Stimulated activated naive CD4-positive, alpha-beta T cell treated with Interleukin-2 at 50 U/mL for 16 hours (primary cell): ENCODE measurements around the gene SMARCD3.

Experiments used
- DNase-seq: peaks from one replicate; lab custom pipeline; 2025; lab: John Stamatoyannopoulos, UW

Gene SMARCD3

GRCh38 chr7:151272405-151272804, 23.9 kb upstream of the SMARCD3 start:
- DNase-seq, result no peak

- DNase-seq, result no peak
Observed at GRCh38 chr7:151271699-151272355, 23.3 kb upstream of the SMARCD3 start.

GRCh38 chr7:151269511-151269910, 21.0 kb upstream of the SMARCD3 start:
- DNase-seq, result no peak

- DNase-seq, result no peak
Observed at GRCh38 chr7:151265351-151265931, 16.9 kb upstream of the SMARCD3 start.

GRCh38 chr7:151264615-151265014, 16.1 kb upstream of the SMARCD3 start:
- DNase-seq, result no peak

GRCh38 chr7:151261529-151261928, 13.0 kb upstream of the SMARCD3 start:
- no peak for DNase-seq

GRCh38 chr7:151260883-151261282, 12.4 kb upstream of the SMARCD3 start:
- no peak for DNase-seq

GRCh38 chr7:151260471-151260870, 12.0 kb upstream of the SMARCD3 start:
- no peak for DNase-seq

GRCh38 chr7:151257990-151258389, 9.5 kb upstream of the SMARCD3 start:
- DNase-seq, result no peak

- no peak for DNase-seq
Observed at GRCh38 chr7:151256410-151257045, 8.0 kb upstream of the SMARCD3 start.

GRCh38 chr7:151255390-151255789, 6.9 kb upstream of the SMARCD3 start:
- DNase-seq, result no peak

GRCh38 chr7:151254851-151255250, 6.4 kb upstream of the SMARCD3 start:
- DNase-seq, result no peak

GRCh38 chr7:151254316-151254715, 5.8 kb upstream of the SMARCD3 start:
- no peak for DNase-seq

GRCh38 chr7:151252961-151253711, 4.6 kb upstream of the SMARCD3 start:
- DNase-seq, result no peak

GRCh38 chr7:151252561-151252835, 4.0 kb upstream of the SMARCD3 start:
- DNase-seq, result no peak

- peak; percentile 7 for DNase-seq
Observed at GRCh38 chr7:151251689-151252560, 3.4 kb upstream of the SMARCD3 start.

GRCh38 chr7:151251328-151251688, 2.8 kb upstream of the SMARCD3 start:
- DNase-seq, result no peak

- no peak for DNase-seq
Observed at GRCh38 chr7:151250181-151251132, 2.0 kb upstream of the SMARCD3 start.

GRCh38 chr7:151249732-151250072, 1.2 kb upstream of the SMARCD3 start:
- no peak for DNase-seq

- DNase-seq, result peak; percentile 13
Observed at GRCh38 chr7:151249034-151249731, 689 bp upstream of the SMARCD3 start.
